Sigmoid colon (tissue), 7 donors: ENCODE data around the gene TTC6. TPM values are rescaled to one million over a fixed set of nuclear protein-coding genes. Genes with fewer than 3 reads are reported as not detected.

Source experiments
- DNase-seq: peaks from one replicate; pipeline ENCODE4 v3.0.0-alpha.2; 2019
- H3K27ac ChIP-seq, 4 donors: fragments of 200-600 bp; sonication (generic); one replicate each; pipeline ENCODE4 v1.5.1; 2016 to 2019; ENCODE audit warnings: mild to moderate bottlenecking in 1 of 4
- H3K27me3 ChIP-seq, 3 donors: fragments of 200-600 bp; sonication (generic); one replicate each; pipeline ENCODE4 v1.5.1; 2019; ENCODE audit warnings: mild to moderate bottlenecking in 1 of 3
- H3K36me3 ChIP-seq, 4 donors: fragments of 200-600 bp; sonication (generic); one replicate each; pipeline ENCODE4 v1.5.1; 2016 to 2019
- H3K4me1 ChIP-seq, 4 donors: fragments of 200-600 bp; sonication (generic); one replicate each; pipeline ENCODE4 v1.5.1; 2017 to 2019
- H3K4me3 ChIP-seq, 4 donors: fragments of 200-600 bp; sonication (generic); one replicate each; pipeline ENCODE4 v1.5.1; 2017 to 2019; ENCODE audit warnings: mild to moderate bottlenecking in 2 of 4, moderate library complexity in 1 of 4
- H3K9me3 ChIP-seq, 4 donors: fragments of 200-600 bp in 3 of 4; sonication (generic) in 3 of 4; one replicate each; pipeline versions ENCODE4 v1.5.1 to v1.6.1; 2013 to 2019
- CTCF ChIP-seq, 4 experiments: fragments of 450-650 bp in 3 of 4; fragments of 200-600 bp in 1 of 4; IDR thresholded peaks; one replicate each; pipeline ENCODE4 v1.5.1; 2016 to 2019; ENCODE audit warnings: antibody characterized with exemption in 4 of 4, mild to moderate bottlenecking in 3 of 4, moderate library complexity in 2 of 4
- EP300 ChIP-seq, 4 donors: sonication (generic); formaldehyde crosslinking; IDR thresholded peaks; one replicate each; pipeline ENCODE4 v1.6.1; 2017; ENCODE audit warnings: antibody characterized with exemption in 4 of 4
- POLR2A ChIP-seq, 2 donors: fragments of 450-650 bp; IDR thresholded peaks; one replicate each; pipeline ENCODE4 v1.6.1; 2016; ENCODE audit warnings: antibody characterized with exemption in 2 of 2, mild to moderate bottlenecking in 2 of 2, moderate library complexity in 2 of 2
- POLR2AphosphoS5 ChIP-seq, 4 donors: sonication (generic); formaldehyde crosslinking; IDR thresholded peaks; one replicate each; pipeline ENCODE4 v1.6.1; 2017; ENCODE audit warnings: antibody characterized with exemption in 4 of 4
- WGBS, 2 donors: extraction: QIAGEN DNeasy Blood & Tissue Kit; methylation state at CpG; one replicate each; pipeline ENCODE4 v1.1.7; 2013; 5-methylcytosine and 5-hydroxymethylcytosine counted together
- intact Hi-C: fragments of 100-400 bp; cut with DNase I; formaldehyde crosslinking; loops from one replicate; pipeline ENCODE4 v1.15.1; 2023
- polyA plus RNA-seq, 3 donors: library from polyadenylated mRNA; stranded (reverse); fragments of 200-250 nt; gene quantifications; one replicate each; pipeline ENCODE4 v1.2.3, GENCODE V29; 2013
- total RNA-seq, 4 donors: library from RNA; depleted of rRNA; stranded (reverse); fragments of >200 nt; gene quantifications; one replicate each; pipeline ENCODE4 v1.1.0, GENCODE V29; 2016
- donor health status: healthy with polysubstance abuse.
- donor health status: Bipolar disorder and iron deficiency.
- donor health status: healthy.

Gene TTC6
- not detected for total RNA-seq
- 1 to 10 TPM in 1 of 3 donors, under 1 TPM in 1, not detected in 1; 0.23 to 1.1 TPM for polyA plus RNA-seq

- Histone ChIP-seq H3K27me3 (peaks cover 85 to 98% (median 97%) of the 10 kb centered on the region in 3 donors), H3K36me3 (no peaks in the 10 kb centered on the region), H3K27ac (peak within 1 kb of the TSS in 1 of 4 donors; percentile 23), H3K4me1 (peaks cover 0 to 57% (median 47%) of the 10 kb centered on the region in 4 donors), H3K9me3 (no peaks in the 10 kb centered on the region), H3K4me3 (peak within 1 kb of the TSS in 3 of 4 donors; percentile 34 to 40 (median 37))
- 1 to 2% methylated on average over 92 of the region's 92 CpGs for WGBS, 2 donors
- intact Hi-C loops: no loop called here
- TF ChIP-seq POLR2AphosphoS5 (IDR thresholded peaks at IDR 0.05) (no peak), POLR2A (IDR thresholded peaks at IDR 0.05) (no peak)
- no peak for DNase-seq
Observed at GRCh38 chr14:37594971-37595808, at the start of gene TTC6, which contains the start of gene FOXA1. TTC6 (plus strand) TSS chr14:37595629; CDS start chr14:37622065, 26,436 bp downstream. FOXA1 (minus strand) TSS chr14:37595249; CDS start chr14:37594972, 277 bp downstream.

DNA sequence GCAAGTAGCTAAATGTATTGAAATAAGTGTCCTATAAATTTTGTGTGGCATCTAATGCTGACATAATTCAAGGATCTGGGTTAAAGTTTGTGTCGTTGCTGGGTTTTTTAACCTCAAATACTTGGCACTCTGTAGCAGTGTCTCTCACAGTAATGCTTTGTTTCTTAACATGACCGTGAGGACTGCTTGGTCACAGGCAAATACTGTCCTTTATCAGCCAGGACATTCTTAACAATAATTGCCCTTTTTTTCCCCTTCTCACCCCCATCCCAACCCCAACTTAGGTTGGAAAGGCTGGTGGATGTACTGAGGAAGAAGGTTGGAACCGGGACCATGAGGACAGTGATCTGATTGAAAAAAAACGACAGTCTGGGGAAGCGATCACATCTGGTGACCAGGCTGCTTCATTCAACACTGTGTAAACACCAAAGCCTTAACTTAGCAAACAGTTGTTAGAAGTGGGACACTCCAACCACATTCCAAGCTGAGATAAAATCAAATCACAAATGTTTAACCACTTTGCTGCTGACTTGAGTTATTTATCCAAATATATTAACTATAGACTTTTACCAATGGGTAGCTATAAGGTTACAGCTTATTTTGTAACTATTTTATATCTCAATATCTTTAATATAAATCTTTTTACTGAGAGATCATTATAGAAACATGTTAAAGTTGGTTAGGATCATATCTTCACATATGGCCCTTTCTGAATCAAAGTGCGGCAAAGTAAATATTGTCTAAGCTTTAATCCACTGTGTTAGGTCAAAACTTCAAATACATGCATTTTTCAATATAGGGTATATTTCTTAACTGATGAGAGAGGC is 48.6 kb upstream of the TTC6 start:
- no peaks in the 10 kb centered on the region for H3K4me1 ChIP-seq
- no peak for DNase-seq
- no peak overlapping the region for H3K27ac ChIP-seq
- no peaks in the 10 kb centered on the region for H3K36me3 ChIP-seq
- H3K9me3 ChIP-seq: no peaks in the 10 kb centered on the region
- H3K4me3 ChIP-seq: no peak overlapping the region
- H3K27me3 ChIP-seq: no peaks in the 10 kb centered on the region
- WGBS, 2 donors: 13 to 55% methylated on average over 6 of the region's 6 CpGs
- TF ChIP-seq POLR2AphosphoS5 (IDR thresholded peaks at IDR 0.05) (no peak), POLR2A (IDR thresholded peaks at IDR 0.05) (no peak), EP300 (IDR thresholded peaks at IDR 0.05) (no peak), CTCF (IDR thresholded peaks at IDR 0.05) (no peak)
- intact Hi-C loops: no loop called here

DNA sequence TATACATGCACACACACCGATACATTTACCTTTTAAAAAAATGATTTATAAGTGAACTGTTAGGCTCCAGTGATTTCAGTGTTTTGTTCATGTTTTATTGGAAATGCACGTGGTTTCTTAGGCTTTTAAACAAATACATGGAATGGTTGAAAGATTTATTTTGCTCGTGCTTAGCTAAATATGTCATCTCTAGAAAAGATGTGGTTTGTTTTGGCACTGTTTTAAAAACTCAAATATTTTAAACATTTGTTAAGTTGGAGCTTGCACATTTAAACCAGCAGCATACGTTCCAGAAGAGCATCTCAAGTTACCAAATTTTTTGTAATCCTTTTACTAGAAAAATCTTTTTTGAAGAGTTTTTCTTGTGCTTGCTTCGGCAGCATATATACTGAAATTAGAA is 44.9 kb upstream of the TTC6 start:
- no peaks in the 10 kb centered on the region for H3K4me1 ChIP-seq
- TF ChIP-seq POLR2AphosphoS5 (IDR thresholded peaks at IDR 0.05): no peak
- TF ChIP-seq POLR2A (IDR thresholded peaks at IDR 0.05): no peak
- no peak for TF ChIP-seq EP300 (IDR thresholded peaks at IDR 0.05)
- no peak for TF ChIP-seq CTCF (IDR thresholded peaks at IDR 0.05)
- no peaks in the 10 kb centered on the region for H3K27me3 ChIP-seq
- DNase-seq: no peak
- WGBS, 2 donors: 63 to 65% methylated on average over 5 of the region's 5 CpGs
- H3K4me3 ChIP-seq: no peak overlapping the region
- intact Hi-C loops: no loop called here
- H3K27ac ChIP-seq: no peak overlapping the region
- H3K9me3 ChIP-seq: no peaks in the 10 kb centered on the region
- H3K36me3 ChIP-seq: no peaks in the 10 kb centered on the region

GRCh38 chr14:37551119-37551518 is 44.3 kb upstream of the TTC6 start:
- Histone ChIP-seq H3K27ac (no peak overlapping the region), H3K36me3 (no peaks in the 10 kb centered on the region), H3K27me3 (no peaks in the 10 kb centered on the region), H3K9me3 (no peaks in the 10 kb centered on the region), H3K4me3 (no peak overlapping the region), H3K4me1 (no peaks in the 10 kb centered on the region)
- intact Hi-C loops: no loop called here
- TF ChIP-seq POLR2AphosphoS5 (IDR thresholded peaks at IDR 0.05) (no peak), EP300 (IDR thresholded peaks at IDR 0.05) (no peak), CTCF (IDR thresholded peaks at IDR 0.05) (no peak), POLR2A (IDR thresholded peaks at IDR 0.05) (no peak)
- 86 to 88% methylated on average over 1 of the region's 1 CpG for WGBS, 2 donors
- no peak for DNase-seq
